WTC11 (cell line): ENCODE results near the gene ABLIM2. TPM values are rescaled to one million over a fixed set of nuclear protein-coding genes. Genes with fewer than 3 reads are reported as not detected.
A peak's percentile ranks its signal among the peaks of the same experiment; 100 is the strongest.

Experiments
- ATAC-seq: fragments of 200-7000 bp; cut with Tn5 transposase; 2 replicates; pipeline ENCODE4 v1.10.0; 2021; ENCODE audit warnings: mild to moderate bottlenecking, moderate library complexity
- CTCF ChIA-PET: fragments of 300-600 bp; sonication (Branson Sonifier 250); formaldehyde crosslinking; loops from one replicate; lab custom pipeline; 2021; ENCODE audit warnings: antibody characterized with exemption; lab: Charles Lee
- POLR2A ChIA-PET: fragments of 350-600 bp; sonication (Branson Sonifier 250); formaldehyde crosslinking; loops from one replicate; lab custom pipeline; 2021; ENCODE audit warnings: antibody characterized with exemption; lab: Charles Lee
- DNase-seq: peaks from one replicate; pipeline ENCODE4 v3.0.0; 2021; ENCODE audit warnings: low spot score
- H3K27ac Mint-ChIP-seq: 2 replicates; pipeline ENCODE4 v1.8.0; 2021; ENCODE audit warnings: mixed read lengths
- H3K27me3 Mint-ChIP-seq: 2 replicates; pipeline ENCODE4 v1.8.0; 2021; ENCODE audit warnings: low read depth, mild to moderate bottlenecking, moderate library complexity, mixed read lengths
- H3K36me3 Mint-ChIP-seq: 2 replicates; pipeline ENCODE4 v1.8.0; 2021; ENCODE audit warnings: mixed read lengths
- H3K4me1 Mint-ChIP-seq: 2 replicates; pipeline ENCODE4 v1.8.0; 2022; ENCODE audit warnings: mixed read lengths
- H3K4me3 Mint-ChIP-seq: 2 replicates; pipeline ENCODE4 v1.8.0; 2021; ENCODE audit warnings: mild to moderate bottlenecking, moderate library complexity, mixed read lengths
- H3K9me3 Mint-ChIP-seq: 2 replicates; pipeline ENCODE4 v1.8.0; 2021; ENCODE audit warnings: mixed read lengths
- ATF6 ChIP-seq: sonication (generic); formaldehyde crosslinking; IDR thresholded peaks from 2 replicates; pipeline ENCODE4 v1.8.1; 2023; ENCODE audit warnings: mild to moderate bottlenecking, missing genetic modification reagents
- CREM ChIP-seq: sonication (generic); formaldehyde crosslinking; IDR thresholded peaks from 2 replicates; pipeline ENCODE4 v1.8.1; 2022; ENCODE audit warnings: mild to moderate bottlenecking, missing genetic modification reagents, moderate library complexity
- EMX1 ChIP-seq: fragments of 250-450 bp; sonication (Bioruptor Pico); IDR thresholded peaks from 2 replicates; pipeline ENCODE4 v1.8.0; 2021; ENCODE audit warnings: mild to moderate bottlenecking
- ERG ChIP-seq: fragments of 250-450 bp; sonication (Bioruptor Pico); IDR thresholded peaks from 2 replicates; pipeline ENCODE4 v1.8.0; 2021; ENCODE audit warnings: mild to moderate bottlenecking
- GABPB1 ChIP-seq: sonication (generic); formaldehyde crosslinking; IDR thresholded peaks from 2 replicates; pipeline ENCODE4 v1.8.1; 2023; ENCODE audit warnings: mild to moderate bottlenecking, missing genetic modification reagents
- GTF2I ChIP-seq: fragments of 250-450 bp; sonication (Bioruptor Pico); conservative IDR thresholded peaks from 2 replicates; pipeline ENCODE4 v1.4.0; 2021; ENCODE audit warnings: mild to moderate bottlenecking
- IRF1 ChIP-seq: sonication (generic); formaldehyde crosslinking; IDR thresholded peaks from 2 replicates; pipeline ENCODE4 v1.8.0; 2023; ENCODE audit warnings: missing genetic modification reagents
- NR1H2 ChIP-seq: sonication (generic); formaldehyde crosslinking; IDR thresholded peaks from 2 replicates; pipeline ENCODE4 v1.9.0; 2021; ENCODE audit warnings: mild to moderate bottlenecking, moderate library complexity, missing genetic modification reagents
- PRRX2 ChIP-seq: fragments of 250-450 bp; sonication (Bioruptor Pico); IDR thresholded peaks from 2 replicates; pipeline ENCODE4 v1.8.0; 2021; ENCODE audit warnings: mild to moderate bottlenecking
- RELA ChIP-seq: sonication (generic); formaldehyde crosslinking; IDR thresholded peaks from 2 replicates; pipeline ENCODE4 v1.8.1; 2022; ENCODE audit warnings: missing genetic modification reagents, mild to moderate bottlenecking, borderline replicate concordance
- TEAD4 ChIP-seq: sonication (generic); formaldehyde crosslinking; IDR thresholded peaks from 2 replicates; pipeline ENCODE4 v1.8.0; 2022; ENCODE audit warnings: mild to moderate bottlenecking, missing genetic modification reagents
- USF1 ChIP-seq: sonication (generic); formaldehyde crosslinking; IDR thresholded peaks from 2 replicates; pipeline ENCODE4 v1.8.0; 2022; ENCODE audit warnings: mild to moderate bottlenecking, missing genetic modification reagents
- ZNF121 ChIP-seq: sonication (generic); formaldehyde crosslinking; IDR thresholded peaks from 2 replicates; pipeline ENCODE4 v1.8.0; 2023; ENCODE audit warnings: missing genetic modification reagents
- ZNF263 ChIP-seq: sonication (generic); formaldehyde crosslinking; IDR thresholded peaks from 2 replicates; pipeline ENCODE4 v1.8.1; 2022; ENCODE audit warnings: low read depth, mild to moderate bottlenecking, moderate library complexity, missing genetic modification reagents
- ZSCAN18 ChIP-seq: fragments of 250-450 bp; sonication (Bioruptor Pico); IDR thresholded peaks from 2 replicates; pipeline ENCODE4 v2.1.2; 2022; ENCODE audit warnings: mild to moderate bottlenecking, moderate library complexity
- total RNA-seq: library from RNA; stranded (reverse); gene quantifications from 3 replicates; pipeline ENCODE4 v1.2.3, GENCODE V29; 2021

The ABLIM2 gene
- total RNA-seq, 1 experiment from 2014 or later = 2.6 TPM

GRCh38 chr4:7941965-7942496 is 216.6 kb downstream of the ABLIM2 start:
- Mint-ChIP-seq H3K27me3 (peaks cover 5% of the 10 kb centered on the region), H3K9me3 (no peaks in the 10 kb centered on the region), H3K4me1 (peaks cover 32% of the 10 kb centered on the region), H3K36me3 (no peaks in the 10 kb centered on the region), H3K4me3 (no peak overlapping the region), H3K27ac (0 out of 2 replicates have a peak overlapping the region, but pooled peaks have one; percentile 27)
- ATAC-seq = no peak
- ChIA-PET CTCF (interaction anchor here (1.6 kb wide), 1 partner anchor 45 kb away, joined by 3 read pairs; no protein-coding TSS in a partner anchor), POLR2A (no interaction called here)
- TF ChIP-seq USF1 = no peak
- TF ChIP-seq GTF2I = no peak
- TF ChIP-seq GABPB1 = no peak
- TF ChIP-seq RELA (CRISPR knock-in tag) = no peak
- no peak for TF ChIP-seq ZNF263 (CRISPR knock-in tag)
- TF ChIP-seq ATF6 = no peak
- TF ChIP-seq ERG (CRISPR knock-in tag) = no peak
- TF ChIP-seq IRF1 (CRISPR knock-in tag) = no peak
- no peak for TF ChIP-seq ZSCAN18 (CRISPR knock-in tag)
- no peak for TF ChIP-seq PRRX2
- no peak for TF ChIP-seq CREM (CRISPR knock-in tag)
- no peak for TF ChIP-seq NR1H2 (CRISPR knock-in tag)
- no peak for TF ChIP-seq TEAD4 (CRISPR knock-in tag)
- DNase-seq = no peak

GRCh38 chr4:7941111-7941964 is 217.3 kb downstream of the ABLIM2 start:
- ATAC-seq (peak; percentile 4; the same call in 1 of the 2 replicates), DNase-seq (no peak)
- H3K36me3 Mint-ChIP-seq = no peaks in the 10 kb centered on the region
- TF ChIP-seq EMX1 (no peak), ZNF121 (CRISPR knock-in tag) (peak; percentile 14; the same call in 1 of the 2 replicates), CREM (CRISPR knock-in tag) (no peak)
- H3K27me3 Mint-ChIP-seq = peaks cover 5% of the 10 kb centered on the region
- peak overlapping the region; percentile 78 for H3K27ac Mint-ChIP-seq
- peak overlapping the region; percentile 52 for H3K4me3 Mint-ChIP-seq
- no peaks in the 10 kb centered on the region for H3K9me3 Mint-ChIP-seq
- ChIA-PET CTCF (interaction anchor here (0.9 to 3.9 kb wide), 4 partner anchors 46 to 139 kb away, joined by 3 to 27 read pairs (median 4); no protein-coding TSS in a partner anchor), POLR2A (interaction anchor here (1.6 kb wide), 1 partner anchor 18 kb away, joined by 4 read pairs; no protein-coding TSS in a partner anchor)
- peaks cover 38% of the 10 kb centered on the region for H3K4me1 Mint-ChIP-seq
